K562 treated with DMSO at 1 percent for 48 hours (cell line): ENCODE data around the gene ADAMTSL4. TPM values are rescaled to one million over a fixed set of nuclear protein-coding genes. Genes with fewer than 3 reads are reported as not detected.

Experiments
- total RNA-seq: library from RNA; unstranded; fragments of 300-600 nt; gene quantifications from 2 replicates; pipeline ENCODE4 v1.2.3, GENCODE V29; 2022; ENCODE audit warnings: low replicate concordance; ENCODE audit errors: extremely low read depth

The ADAMTSL4 gene
- 92.5 TPM in 1 of 2 replicates, not detected in the other for total RNA-seq

DNA sequence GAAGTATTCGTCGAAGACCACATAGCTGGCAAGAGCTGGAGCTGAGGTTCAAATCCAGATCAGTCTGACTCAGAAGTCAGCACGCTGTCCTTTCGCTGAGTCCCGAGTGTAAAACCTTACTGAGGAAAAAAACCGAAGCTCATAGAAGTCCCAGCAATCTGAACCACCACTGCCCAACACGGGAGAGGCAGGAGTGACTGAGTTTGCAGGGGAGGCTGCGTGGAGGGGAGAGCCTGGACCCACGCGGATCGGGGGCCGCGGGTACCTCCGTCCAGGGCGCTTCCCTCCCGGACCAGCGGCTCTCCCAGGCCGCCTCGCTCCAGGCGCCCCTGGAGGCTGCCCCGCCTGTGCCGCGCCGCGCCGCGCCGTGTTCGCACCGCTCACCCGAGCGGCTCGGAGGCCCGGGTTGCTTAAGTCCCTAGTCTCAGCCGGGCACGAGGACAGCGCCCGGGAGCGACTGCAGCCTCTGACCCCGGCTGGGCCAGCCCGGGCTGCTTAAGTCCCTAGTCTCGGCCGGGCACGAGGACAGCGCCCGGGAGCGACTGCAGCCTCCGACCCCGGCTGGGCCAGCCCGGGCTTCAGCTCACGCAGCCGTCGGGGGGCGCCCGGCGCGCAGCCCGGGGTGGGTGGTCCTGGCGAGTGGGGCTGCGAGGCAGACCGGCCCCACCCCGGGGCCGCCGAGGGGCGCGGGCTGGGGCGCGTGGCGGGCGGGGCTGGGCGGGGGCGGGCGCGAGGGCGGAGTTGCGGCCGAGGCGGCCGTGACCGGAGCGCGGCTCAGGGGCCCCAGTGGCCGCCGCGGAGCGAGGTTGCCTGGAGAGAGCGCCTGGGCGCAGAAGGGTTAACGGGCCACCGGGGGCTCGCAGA is at the start of gene ADAMTSL4:
Gene ADAMTSL4, plus strand, starts transcription at position 777 of the 864 bp plus-strand sequence. CDS start 2,881 bp downstream, outside the sequence.

DNA sequence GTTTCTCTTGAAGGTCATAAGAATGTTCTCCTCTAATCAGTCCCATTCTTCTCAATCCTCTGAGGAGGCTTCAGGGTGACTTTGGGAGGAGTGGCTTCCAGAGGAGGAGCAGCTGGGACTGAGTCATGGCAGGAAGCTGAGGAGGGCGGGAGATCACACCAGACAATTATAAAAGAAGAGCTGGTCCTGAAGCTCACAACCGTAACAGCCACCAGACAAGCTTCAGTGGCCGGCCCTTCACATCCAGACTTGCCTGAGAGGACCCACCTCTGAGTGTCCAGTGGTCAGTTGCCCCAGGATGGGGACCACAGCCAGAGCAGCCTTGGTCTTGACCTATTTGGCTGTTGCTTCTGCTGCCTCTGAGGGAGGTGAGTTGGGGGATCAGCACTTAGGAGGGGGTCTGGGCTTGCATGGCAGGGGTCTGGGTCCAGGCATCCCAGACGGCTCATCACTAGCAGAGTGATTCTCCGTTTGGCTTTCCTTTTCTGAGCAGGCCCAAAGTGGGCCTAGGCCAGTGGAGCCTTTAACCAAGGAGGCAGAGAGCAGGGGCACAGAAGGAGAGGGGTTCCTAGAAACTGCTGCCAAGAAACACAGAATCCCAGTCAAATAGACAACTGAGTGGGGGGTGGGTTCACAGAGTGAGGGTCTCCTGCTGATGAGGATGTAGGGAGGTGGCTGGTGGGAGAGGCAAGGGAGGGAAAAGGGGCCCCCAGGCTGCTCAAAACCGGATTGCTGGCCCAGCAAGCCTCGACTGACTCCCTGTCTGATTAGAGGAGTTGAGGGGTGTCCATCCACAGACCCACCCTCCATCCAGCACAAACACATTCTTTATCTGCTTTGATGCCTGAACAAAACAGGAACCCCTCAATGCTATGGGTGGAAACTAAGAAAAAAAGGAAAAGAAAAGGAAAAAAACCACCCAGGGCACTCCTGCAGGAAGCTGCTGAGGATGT is 41.0 kb upstream of the ADAMTSL4 start, which contains the start of gene ECM1:
Gene ECM1, plus strand, starts transcription at position 198 of the 953 bp plus-strand sequence. Its CDS starts 101 bp downstream, at position 299.

DNA sequence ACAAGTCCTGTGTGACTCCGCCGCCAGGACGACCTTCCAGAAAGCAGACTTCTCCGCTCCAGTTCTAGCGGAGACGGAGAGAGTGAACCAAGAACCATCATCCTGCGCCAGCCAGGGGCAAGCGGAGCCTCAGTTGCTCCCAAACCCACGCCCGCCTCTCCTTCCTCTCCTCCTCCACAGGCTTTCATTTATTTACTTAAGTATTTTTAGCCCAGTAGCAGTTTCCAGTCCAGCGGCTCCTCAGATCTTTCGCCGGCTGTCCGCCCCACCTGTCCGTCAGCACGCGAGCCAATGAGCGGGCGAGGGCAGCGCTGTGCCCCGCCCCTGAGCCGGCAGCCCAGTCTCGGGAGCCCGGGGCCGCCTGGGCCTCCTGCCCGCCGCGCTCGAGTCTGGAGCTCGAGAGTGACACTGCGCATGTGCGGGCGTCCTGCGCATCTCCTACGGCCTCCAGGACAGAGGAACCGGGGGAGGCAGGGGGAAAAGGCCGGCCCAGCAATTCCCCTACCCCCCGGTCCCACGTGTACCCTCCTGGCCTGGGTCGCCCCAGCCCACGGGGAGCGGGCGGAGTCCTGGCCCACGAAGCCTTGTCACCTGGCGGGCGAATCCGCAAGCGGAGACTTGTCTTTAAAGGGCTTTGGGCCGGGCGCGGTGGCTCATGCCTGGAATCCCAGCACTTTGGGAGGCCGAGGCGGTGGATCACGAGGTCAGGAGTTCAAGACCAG is 33.7 kb upstream of the ADAMTSL4 start, which contains the start of gene FALEC:
Gene FALEC, plus strand, starts transcription at position 425 of the 722 bp plus-strand sequence.

DNA sequence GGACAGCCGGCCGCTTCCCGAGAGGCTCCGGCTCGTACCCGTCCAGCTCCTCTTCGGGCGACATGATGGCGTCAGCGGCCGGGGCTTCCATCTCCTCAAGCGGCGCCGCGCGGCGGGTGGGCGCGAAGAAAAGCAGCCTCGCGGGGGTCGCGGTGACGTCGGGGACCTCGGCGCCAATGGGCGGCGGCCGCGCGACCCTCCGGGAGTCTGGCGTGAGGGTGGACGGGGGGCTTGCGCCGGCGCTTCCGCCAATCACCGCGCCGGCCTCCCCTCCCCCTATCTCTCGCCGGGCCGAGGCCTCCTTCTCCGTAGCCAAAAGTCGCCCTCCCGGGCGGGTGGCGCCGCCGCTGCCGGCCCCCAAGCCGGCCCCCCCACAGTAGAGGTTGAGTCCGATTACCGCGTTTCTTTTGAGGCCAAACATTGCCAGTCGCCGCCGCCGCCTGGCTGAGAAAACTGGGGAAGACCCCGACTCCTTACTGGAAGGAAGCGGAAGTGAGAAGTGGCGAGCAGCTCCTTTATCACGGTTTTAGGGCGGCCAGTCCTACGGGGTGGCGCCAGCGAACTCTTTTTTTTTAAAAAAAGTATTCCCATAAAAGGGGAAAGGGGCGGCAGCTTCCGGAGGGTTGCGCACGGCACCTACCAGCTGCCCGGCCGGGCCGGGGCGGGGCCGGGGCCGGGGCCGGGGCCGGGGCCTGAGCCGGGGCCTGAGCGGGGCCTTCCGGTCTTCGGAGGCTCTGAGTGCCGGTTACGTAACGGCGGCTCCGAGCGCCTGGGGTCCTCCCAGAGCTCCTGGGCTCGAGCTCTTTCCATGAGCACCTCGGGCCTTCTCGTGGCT is 30.1 kb downstream of the ADAMTSL4 start, which contains the start of gene MCL1:
Gene MCL1, minus strand, starts transcription at position 501 of the 835 bp plus-strand sequence. Its CDS starts 80 bp downstream, at position 421.

Other genes starting within 250 kb of the ADAMTSL4 start
- gene PRPF3, start 227.9 kb upstream of the ADAMTSL4 start, total RNA-seq: not detected in 2 replicates
- not detected in 2 replicates for gene RPRD2, start 185.3 kb upstream of the ADAMTSL4 start, total RNA-seq
- gene TARS2, start 62.0 kb upstream of the ADAMTSL4 start, total RNA-seq: not detected in 2 replicates
- not detected in 2 replicates for gene ECM1, start 41.3 kb upstream of the ADAMTSL4 start, total RNA-seq
- gene FALEC, start 33.7 kb upstream of the ADAMTSL4 start, total RNA-seq: not detected in 2 replicates
- 123 TPM in 1 of 2 replicates, not detected in the other for gene MCL1, start 30.2 kb downstream of the ADAMTSL4 start, total RNA-seq
- gene ENSA, start 80.2 kb downstream of the ADAMTSL4 start, total RNA-seq: not detected in 2 replicates
- gene GOLPH3L, start 147.7 kb downstream of the ADAMTSL4 start, total RNA-seq: not detected in 2 replicates
- not detected in 2 replicates for gene HORMAD1, start 171.5 kb downstream of the ADAMTSL4 start, total RNA-seq
- gene CTSS, start 216.4 kb downstream of the ADAMTSL4 start, total RNA-seq: not detected in 2 replicates